ELR (cell line): ENCODE data around the gene ADGRA3.

Source experiments
- DNase-seq: peaks from one replicate; pipeline ENCODE4 v3.0.0-alpha.2; 2015; ENCODE audit warnings: low read depth

ADGRA3 gene

GRCh38 chr4:22512306-22512705 is 3.6 kb downstream of the ADGRA3 start:
- DNase-seq = no peak

- DNase-seq = no peak
These were observed 5.1 kb downstream of the ADGRA3 start for GRCh38 chr4:22510750-22511149.

DNA sequence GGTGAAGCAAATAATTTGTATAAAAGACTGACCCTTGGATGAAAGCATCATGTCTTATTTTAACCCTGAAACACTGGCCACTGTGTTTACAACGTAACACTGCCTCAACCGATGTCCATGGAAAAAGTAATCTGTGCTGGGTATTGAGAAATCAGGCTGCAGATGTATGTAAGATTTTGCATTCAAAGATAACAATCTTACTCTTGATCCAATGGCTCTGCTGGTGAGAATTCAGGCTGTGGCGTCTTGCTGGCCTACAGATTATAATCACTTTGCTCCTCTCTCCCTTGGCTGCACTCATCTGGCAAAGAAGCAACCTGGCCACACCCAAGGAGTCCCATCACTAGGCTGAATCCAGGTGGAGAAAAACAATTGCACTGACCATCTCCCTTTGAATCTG is 7.5 kb downstream of the ADGRA3 start:
- no peak for DNase-seq

DNA sequence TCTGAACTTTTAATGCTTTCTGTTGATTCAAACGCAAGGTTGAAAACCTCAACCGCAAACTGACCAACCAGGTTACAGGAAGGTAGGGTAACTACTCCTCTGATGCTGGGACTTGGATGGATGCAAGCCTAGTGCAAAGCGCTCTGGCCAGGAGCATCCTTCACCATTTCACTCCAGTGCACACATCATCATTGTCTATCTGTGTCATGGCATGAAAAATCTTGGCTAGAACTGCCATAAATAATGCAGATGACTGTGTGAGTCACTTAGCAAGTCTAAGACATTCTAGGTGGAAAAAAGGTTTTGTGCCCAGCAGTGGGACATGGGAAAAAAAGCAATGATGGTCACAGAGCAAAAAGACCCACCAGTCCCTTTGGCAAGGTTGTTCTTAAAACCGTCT is 10.9 kb downstream of the ADGRA3 start:
- peak; percentile 47 for DNase-seq

- DNase-seq = no peak
These were observed 11.4 kb downstream of the ADGRA3 start for GRCh38 chr4:22504447-22504846.

- DNase-seq = peak; percentile 62
These were observed 12.7 kb downstream of the ADGRA3 start for GRCh38 chr4:22502895-22503814.

GRCh38 chr4:22501715-22502095 is 14.2 kb downstream of the ADGRA3 start:
- DNase-seq = no peak

- peak; percentile 88 for DNase-seq
These were observed 14.8 kb downstream of the ADGRA3 start for GRCh38 chr4:22500831-22501714.

DNA sequence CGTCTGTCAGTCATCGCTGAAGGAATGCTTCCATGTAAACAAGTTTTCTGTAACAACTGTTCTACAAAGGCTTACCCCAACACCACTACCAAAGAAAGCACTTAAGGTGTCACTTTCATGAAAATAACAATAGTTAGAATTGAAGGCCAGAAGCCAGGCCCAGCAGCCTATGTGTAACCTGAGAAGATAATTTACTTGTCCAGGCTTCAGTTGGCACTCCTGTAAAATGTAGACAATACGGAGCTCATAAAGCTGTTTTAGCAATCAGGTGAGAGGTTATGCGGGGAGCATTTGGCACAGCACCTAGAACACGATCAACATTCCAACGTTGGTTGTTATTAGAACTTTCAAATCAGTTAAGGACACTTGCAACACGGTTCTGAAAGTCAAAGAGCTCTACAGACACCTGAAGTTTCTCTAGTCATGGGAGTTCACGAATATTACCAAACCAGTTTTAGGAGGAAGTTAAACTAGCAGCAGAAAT is 15.7 kb downstream of the ADGRA3 start:
- no peak for DNase-seq

- DNase-seq = no peak
These were observed 17.0 kb downstream of the ADGRA3 start for GRCh38 chr4:22498866-22499265.

- DNase-seq = no peak
These were observed 19.6 kb downstream of the ADGRA3 start for GRCh38 chr4:22496165-22496813.

DNA sequence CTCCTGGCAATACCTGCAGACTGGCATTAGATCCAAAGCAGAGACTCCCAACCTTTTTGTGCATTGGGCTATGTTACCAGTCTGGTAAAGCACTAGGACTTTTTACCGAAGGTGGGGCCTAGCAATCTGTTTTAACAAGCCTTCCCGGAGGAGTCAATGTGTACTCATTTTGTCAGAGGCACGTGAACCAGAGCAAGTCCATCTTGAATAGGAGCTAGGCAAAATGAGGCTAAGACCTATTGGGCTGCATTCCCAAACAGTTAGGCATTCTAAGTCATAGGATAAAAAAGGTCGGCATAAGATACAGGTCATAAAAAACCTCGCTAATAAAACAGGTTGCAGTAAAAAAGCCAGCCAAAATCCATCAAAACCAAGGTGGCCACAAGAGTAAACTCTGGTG is 22.3 kb downstream of the ADGRA3 start:
- DNase-seq = no peak

- DNase-seq = no peak
These were observed 22.9 kb downstream of the ADGRA3 start for GRCh38 chr4:22492987-22493386.

GRCh38 chr4:22491939-22492338 is 23.9 kb downstream of the ADGRA3 start:
- DNase-seq = no peak

DNA sequence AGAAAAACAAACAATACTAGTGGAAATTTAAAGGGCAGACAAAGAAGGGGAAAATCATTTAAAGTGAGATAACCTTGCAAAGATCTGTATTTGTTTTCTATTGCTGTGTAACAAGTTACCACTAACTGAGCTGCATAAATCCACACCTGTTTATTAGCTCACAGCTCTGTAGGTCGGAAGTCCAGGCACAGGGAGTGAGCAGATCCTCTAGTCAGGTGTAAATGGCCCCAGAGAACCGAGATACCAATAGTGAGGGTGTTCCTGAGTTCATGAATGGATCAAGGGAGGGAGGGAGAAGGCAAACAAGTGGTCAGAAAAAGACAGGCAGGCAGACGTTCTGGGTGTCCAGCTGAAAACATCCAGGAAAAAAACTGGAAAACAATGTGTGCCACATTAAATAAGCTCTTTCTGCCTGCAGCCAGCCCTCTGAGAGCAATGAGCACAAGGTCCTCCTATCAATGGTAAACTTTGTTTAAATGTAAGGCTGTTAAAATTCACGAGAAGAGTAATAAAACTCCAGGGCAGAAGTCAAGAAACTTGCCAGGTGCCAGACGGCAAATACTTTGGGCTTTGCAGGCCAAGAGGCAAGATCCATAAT is 25.0 kb downstream of the ADGRA3 start:
- no peak for DNase-seq

DNA sequence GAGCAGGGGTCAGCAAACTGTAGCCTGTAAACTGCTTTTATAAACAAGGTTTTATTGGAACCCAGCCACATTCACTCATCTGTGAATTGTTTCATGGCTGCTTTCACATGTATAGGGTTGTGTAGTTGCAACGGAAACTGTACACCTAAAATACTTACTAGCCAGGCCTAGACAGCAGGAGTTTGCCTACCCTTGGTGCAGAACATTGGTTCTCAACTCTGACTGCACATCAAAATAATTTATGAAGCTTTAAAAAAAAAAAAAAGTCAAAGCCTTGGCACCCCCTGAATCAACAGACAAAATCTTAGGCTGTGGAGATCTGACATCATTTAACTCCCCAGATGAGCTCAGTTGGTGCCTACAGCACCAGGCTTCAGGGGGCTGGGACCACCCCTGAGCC is 27.8 kb downstream of the ADGRA3 start:
- no peak for DNase-seq

- DNase-seq = no peak
These were observed 28.5 kb downstream of the ADGRA3 start for GRCh38 chr4:22487328-22487727.

DNA sequence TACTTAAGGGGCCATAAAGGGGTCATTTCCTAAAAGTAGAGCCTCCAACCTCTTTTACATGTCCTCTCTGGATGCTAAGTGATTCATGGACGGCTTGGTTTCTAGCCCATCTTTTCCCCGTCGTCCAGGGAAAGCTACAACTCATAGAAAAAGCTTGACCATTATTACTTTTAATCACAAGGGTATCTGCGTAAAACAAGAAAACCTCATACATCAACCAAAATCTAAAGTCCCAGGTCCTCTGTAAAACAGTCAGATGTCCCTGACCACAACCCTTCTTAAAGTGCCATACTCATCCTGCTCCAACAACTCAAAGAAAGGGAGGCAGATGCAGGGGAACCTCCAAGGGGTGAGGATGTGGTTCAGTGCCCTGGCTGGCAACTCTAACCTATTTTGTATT is 29.6 kb downstream of the ADGRA3 start:
- no peak for DNase-seq

DNA sequence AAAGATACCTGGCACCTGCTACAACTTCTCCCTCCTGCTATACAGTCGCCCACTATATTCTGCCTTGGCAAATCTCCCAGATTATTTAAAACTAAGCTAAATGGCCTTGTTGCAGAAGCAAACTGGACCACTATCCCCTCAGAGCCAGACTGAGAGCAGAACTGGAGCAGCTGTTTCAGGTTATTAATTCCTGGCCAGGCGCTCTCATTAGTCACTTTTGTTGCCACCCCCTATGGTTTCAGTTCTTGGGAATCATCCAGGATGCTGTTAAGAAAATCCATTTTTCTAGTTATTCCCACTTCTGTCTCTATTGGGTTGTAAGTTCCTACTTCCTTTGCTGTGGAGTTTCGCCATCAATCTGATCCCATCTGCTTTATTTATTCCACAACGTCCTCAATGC is 30.1 kb downstream of the ADGRA3 start:
- peak; percentile 40 for DNase-seq

DNA sequence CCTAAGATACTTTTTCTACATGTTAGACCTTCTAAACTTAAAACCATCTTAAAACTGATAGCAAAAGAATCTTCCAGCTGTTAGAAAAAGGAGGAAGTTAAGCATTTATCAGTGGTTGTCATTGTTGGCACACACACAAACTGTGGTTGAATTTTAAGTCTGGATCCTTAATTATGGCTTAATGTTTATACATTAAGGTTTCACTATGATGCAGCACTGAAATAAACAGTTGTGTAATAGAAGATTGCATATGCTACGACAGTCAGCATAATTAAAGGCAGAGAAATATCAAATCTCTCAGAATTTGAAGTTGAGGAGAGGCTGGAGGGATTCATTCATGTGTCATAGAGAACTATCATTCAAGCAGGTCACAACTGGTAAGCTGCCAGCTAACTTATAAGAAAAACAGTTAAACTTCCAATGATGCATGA is 32.3 kb downstream of the ADGRA3 start:
- DNase-seq = peak; percentile 86

DNA sequence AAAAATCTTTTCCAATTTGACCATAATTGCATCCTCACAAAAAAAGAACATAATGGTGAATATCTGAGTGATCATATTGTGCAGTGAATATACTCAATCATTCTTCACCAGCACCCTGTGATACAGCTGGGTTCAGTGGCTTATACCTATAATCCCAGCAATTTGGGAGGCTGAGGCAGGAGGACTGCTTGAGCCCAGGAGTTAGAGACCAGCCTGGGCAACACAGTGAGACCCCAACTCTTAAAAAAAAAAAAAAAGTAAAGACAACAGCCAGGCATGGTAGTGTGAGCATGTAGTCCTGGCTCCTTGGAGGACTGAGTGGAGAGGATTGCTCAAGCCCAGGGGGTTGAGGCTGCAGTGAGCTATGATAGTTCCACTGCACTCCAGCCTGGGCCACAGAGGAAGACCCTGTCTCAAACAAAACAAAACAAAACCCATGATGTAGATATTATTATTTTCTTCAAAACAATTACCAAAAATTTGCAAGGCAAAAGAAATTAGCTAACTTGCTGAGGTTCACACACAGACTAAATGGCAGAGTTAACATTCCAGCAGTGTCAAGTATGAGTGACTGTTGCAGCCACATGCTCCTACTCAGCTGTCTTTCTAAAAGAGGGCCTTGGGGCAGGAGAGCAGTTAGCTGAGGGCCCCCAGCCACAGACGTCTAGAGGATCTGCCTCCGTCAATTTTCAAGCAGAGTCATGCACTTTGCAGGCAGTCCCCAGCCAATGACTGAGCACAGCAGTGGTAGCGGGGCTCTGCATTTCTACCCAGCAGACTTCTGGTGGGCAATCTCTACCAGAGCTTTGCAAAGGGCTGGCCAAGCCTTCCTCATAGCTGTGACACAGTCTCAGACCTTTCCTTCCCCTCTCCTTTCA is 33.4 kb downstream of the ADGRA3 start:
- no peak for DNase-seq
